CD4-positive, alpha-beta T cell (primary cell): ENCODE data around the gene TRIP4. TPM values are rescaled to one million over a fixed set of nuclear protein-coding genes. Genes with fewer than 3 reads are reported as not detected.

Experiments used
- ATAC-seq: fragments of 200-7000 bp; cut with Tn5 transposase; one replicate; pipeline ENCODE4 v1.10.0; 2022; ENCODE audit warnings: mild to moderate bottlenecking; ENCODE audit not compliant: poor library complexity
- CTCF ChIA-PET: fragments of 350-600 bp; sonication (Branson Sonifier 250); formaldehyde crosslinking; loops from one replicate; lab custom pipeline; 2021; ENCODE audit warnings: antibody characterized with exemption, inconsistent platforms; lab: Charles Lee
- POLR2A ChIA-PET: fragments of 350-600 bp; sonication (Branson Sonifier 250); formaldehyde crosslinking; loops from one replicate; lab custom pipeline; 2021; ENCODE audit warnings: antibody characterized with exemption, inconsistent platforms; lab: Charles Lee
- DNase-seq, 14 experiments: peaks; one replicate each; pipeline ENCODE4 v3.0.0-alpha.2; 2013 to 2020; ENCODE audit warnings: mixed read lengths in 2 of 14
- H3K27ac ChIP-seq, 2 donors: one replicate each; pipeline versions ENCODE4 v1.5.1 to v1.7.0; 2013; ENCODE audit warnings: low read length in 2 of 2, low read depth in 1 of 2, mild to moderate bottlenecking in 1 of 2
- H3K27me3 ChIP-seq, 2 experiments: 1 replicate in 1 of 2; 2 replicates in 1 of 2; pipeline versions ENCODE4 v1.6.1 to v1.7.0; 2013; ENCODE audit warnings: low read length in 2 of 2, control low read depth in 1 of 2, mild to moderate bottlenecking in 1 of 2, moderate library complexity in 1 of 2; ENCODE audit not compliant: insufficient read depth in 2 of 2, control insufficient read depth in 1 of 2
- H3K36me3 ChIP-seq: one replicate; pipeline ENCODE4 v1.6.1; 2013; ENCODE audit warnings: low read length, control low read depth; ENCODE audit not compliant: insufficient read depth
- H3K4me1 ChIP-seq: one replicate; pipeline ENCODE4 v1.6.1; 2013; ENCODE audit warnings: low read length, control low read depth; ENCODE audit not compliant: insufficient read depth
- H3K4me3 ChIP-seq: one replicate; pipeline ENCODE4 v1.5.1; 2013; ENCODE audit warnings: mild to moderate bottlenecking, low read length, moderate library complexity
- H3K9me3 ChIP-seq, 2 experiments: 1 replicate in 1 of 2; 2 replicates in 1 of 2; pipeline versions ENCODE4 v1.6.1 to v1.7.0; 2013; ENCODE audit warnings: low read length in 2 of 2, mild to moderate bottlenecking in 2 of 2, control low read depth in 1 of 2, moderate library complexity in 1 of 2; ENCODE audit not compliant: control insufficient read depth in 1 of 2, insufficient read depth in 1 of 2
- H3K27ac Mint-ChIP-seq: one replicate; pipeline ENCODE4 v1.8.0; 2020; ENCODE audit warnings: mixed read lengths
- H3K27me3 Mint-ChIP-seq: one replicate; pipeline ENCODE4 v1.8.0; 2021; ENCODE audit warnings: mixed read lengths
- H3K36me3 Mint-ChIP-seq: one replicate; pipeline ENCODE4 v1.8.0; 2021; ENCODE audit warnings: low read depth, mixed read lengths
- H3K4me1 Mint-ChIP-seq: one replicate; pipeline ENCODE4 v1.8.0; 2021; ENCODE audit warnings: low read depth, mixed read lengths
- H3K4me3 Mint-ChIP-seq: one replicate; pipeline ENCODE4 v1.8.0; 2020; ENCODE audit warnings: mild to moderate bottlenecking, mixed read lengths
- H3K9me3 Mint-ChIP-seq: one replicate; pipeline ENCODE4 v1.8.0; 2020; ENCODE audit warnings: mixed read lengths
- CTCF ChIP-seq: fragments of 200-600 bp; IDR thresholded peaks from one replicate; pipeline ENCODE4 v1.8.0; 2022; ENCODE audit warnings: antibody characterized with exemption, mild to moderate bottlenecking
- intact Hi-C, 2 experiments: fragments of 100-400 bp; cut with DNase I in 1 of 2; cut with micrococcal nuclease in 1 of 2; formaldehyde crosslinking; loops; one replicate each; pipeline versions ENCODE4 v1.15.1 to v1.9.0; 2023 to 2025; cut with DNase I, micrococcal nuclease
- total RNA-seq, 174 experiments: library from RNA in 2 of 174; stranded (reverse) in 2 of 174; gene quantifications; one replicate each; pipeline ENCODE4 v1.2.3 and lab custom pipeline; 2021 to 2026

The TRIP4 gene
- total RNA-seq, 2 experiments from 2014 or later = 9.6 to 10.7 TPM

GRCh38 chr15:64398575-64398974, 10.9 kb downstream of the TRIP4 start:
- ATAC-seq (no peak), DNase-seq (no peak)
- Mint-ChIP-seq H3K36me3 (peaks cover 80% of the 10 kb centered on the region), H3K27ac (no peak overlapping the region), H3K9me3 (no peaks in the 10 kb centered on the region), H3K27me3 (no peaks in the 10 kb centered on the region), H3K4me3 (no peak overlapping the region), H3K4me1 (peaks cover 4% of the 10 kb centered on the region)
- ChIA-PET CTCF (interaction anchor here (0.7 kb wide), 1 partner anchor 20 kb away, joined by 3 read pairs; no protein-coding TSS in a partner anchor), POLR2A (interaction anchor here (1.9 kb wide), 1 partner anchor 11 kb away, joined by 11 read pairs; the partner anchor contains the start of gene TRIP4)
- peaks cover 70% of the 10 kb centered on the region for H3K36me3 ChIP-seq
- H3K9me3 ChIP-seq = no peaks in the 10 kb centered on the region
- no peaks in the 10 kb centered on the region for H3K4me1 ChIP-seq
- no peak overlapping the region for H3K27ac ChIP-seq
- intact Hi-C loops = no loop called here
- TF ChIP-seq CTCF = no peak
- no peaks in the 10 kb centered on the region for H3K27me3 ChIP-seq
- H3K4me3 ChIP-seq = no peak overlapping the region

- H3K4me3 ChIP-seq = no peak overlapping the region
- H3K36me3 ChIP-seq = peaks cover 64% of the 10 kb centered on the region
- Mint-ChIP-seq H3K4me3 (no peak overlapping the region), H3K4me1 (no peaks in the 10 kb centered on the region), H3K27ac (no peak overlapping the region), H3K27me3 (no peaks in the 10 kb centered on the region), H3K36me3 (peaks cover 76% of the 10 kb centered on the region), H3K9me3 (no peaks in the 10 kb centered on the region)
- TF ChIP-seq CTCF = no peak
- ChIA-PET POLR2A (no interaction called here), CTCF (no interaction called here)
- intact Hi-C loops = no loop called here
- no peaks in the 10 kb centered on the region for H3K9me3 ChIP-seq
- ATAC-seq (no peak), DNase-seq (no peak)
- no peak overlapping the region for H3K27ac ChIP-seq
- no peaks in the 10 kb centered on the region for H3K4me1 ChIP-seq
- no peaks in the 10 kb centered on the region for H3K27me3 ChIP-seq
Observed at GRCh38 chr15:64400583-64400982, 12.9 kb downstream of the TRIP4 start.

GRCh38 chr15:64412216-64412615, 24.6 kb downstream of the TRIP4 start:
- intact Hi-C loops = no loop called here
- no peak overlapping the region for H3K4me3 Mint-ChIP-seq
- no peaks in the 10 kb centered on the region for H3K27me3 Mint-ChIP-seq
- no peak for TF ChIP-seq CTCF
- CTCF ChIA-PET = interaction anchor here (0.6 kb wide), 2 partner anchors 134 to 425 kb away, joined by 3 read pairs; no protein-coding TSS in a partner anchor
- peaks cover 82% of the 10 kb centered on the region for H3K36me3 Mint-ChIP-seq
- no peaks in the 10 kb centered on the region for H3K27me3 ChIP-seq
- no peak overlapping the region for H3K27ac Mint-ChIP-seq
- H3K9me3 ChIP-seq = no peaks in the 10 kb centered on the region
- H3K9me3 Mint-ChIP-seq = no peaks in the 10 kb centered on the region
- H3K4me3 ChIP-seq = no peak overlapping the region
- DNase-seq (no peak), ATAC-seq (no peak)
- H3K27ac ChIP-seq = no peak overlapping the region
- no peaks in the 10 kb centered on the region for H3K4me1 Mint-ChIP-seq
- no peaks in the 10 kb centered on the region for H3K4me1 ChIP-seq
- H3K36me3 ChIP-seq = peaks cover 69% of the 10 kb centered on the region
- POLR2A ChIA-PET = no interaction called here
